NCI-H748 (cell line): ENCODE measurements around the gene BAMBI.
A peak's percentile ranks its signal among the peaks of the same experiment; 100 is the strongest.

Source experiments
- DNase-seq: peaks from one replicate; lab custom pipeline; 2025; ENCODE audit not compliant: unreplicated experiment; lab: John Stamatoyannopoulos, UW

Gene BAMBI

GRCh38 chr10:28704464-28705161, 27.3 kb downstream of the BAMBI start:
- no peak for DNase-seq

GRCh38 chr10:28705472-28705871, 28.2 kb downstream of the BAMBI start:
- DNase-seq = no peak

GRCh38 chr10:28709001-28709710, 31.8 kb downstream of the BAMBI start:
- no peak for DNase-seq

- DNase-seq = no peak
Measured at GRCh38 chr10:28710202-28710886, 33.0 kb downstream of the BAMBI start.

- no peak for DNase-seq
Measured at GRCh38 chr10:28711041-28711440, 33.7 kb downstream of the BAMBI start.

GRCh38 chr10:28711776-28712175, 34.5 kb downstream of the BAMBI start:
- no peak for DNase-seq

GRCh38 chr10:28713626-28714352, 36.5 kb downstream of the BAMBI start:
- no peak for DNase-seq

GRCh38 chr10:28714401-28715053, 37.2 kb downstream of the BAMBI start:
- DNase-seq = no peak

- DNase-seq = no peak
Measured at GRCh38 chr10:28715246-28715645, 37.9 kb downstream of the BAMBI start.

GRCh38 chr10:28715757-28716156, 38.4 kb downstream of the BAMBI start:
- DNase-seq = no peak

GRCh38 chr10:28716748-28717147, 39.4 kb downstream of the BAMBI start:
- no peak for DNase-seq

GRCh38 chr10:28717656-28718201, 40.4 kb downstream of the BAMBI start:
- DNase-seq = no peak

GRCh38 chr10:28719789-28720436, 42.6 kb downstream of the BAMBI start:
- DNase-seq = no peak

GRCh38 chr10:28721318-28721951, 44.1 kb downstream of the BAMBI start:
- DNase-seq = peak; percentile 24

- DNase-seq = peak; percentile 80
Measured at GRCh38 chr10:28722065-28722803, 44.9 kb downstream of the BAMBI start.

GRCh38 chr10:28728366-28728765, 51.0 kb downstream of the BAMBI start:
- no peak for DNase-seq

- no peak for DNase-seq
Measured at GRCh38 chr10:28730031-28730778, 52.9 kb downstream of the BAMBI start.

- no peak for DNase-seq
Measured at GRCh38 chr10:28732091-28732490, 54.8 kb downstream of the BAMBI start.
